ENCODE measurements around the gene P2RY13.
A peak's percentile ranks its signal among the peaks of the same experiment; 100 is the strongest.

P2RY13 gene

GRCh38 chr3:151303751-151304150 lies 25.6 kb downstream of the P2RY13 start:
- no peak for TF ChIP-seq JUND (IDR thresholded peaks at IDR 0.05; ENCODE audit: low read depth)
- in situ Hi-C loops (cut with HindIII; ENCODE audit: low pct_unique_long_range_greater_than_20kb, low sequenced_read_pairs): no loop called here
- no peak for DNase-seq (ENCODE audit: low read depth in 1 of 2, low spot score in 1 of 2)

GRCh38 chr3:151301787-151302186 lies 27.6 kb downstream of the P2RY13 start:
- in situ Hi-C loops (cut with HindIII; ENCODE audit: low pct_unique_long_range_greater_than_20kb, low sequenced_read_pairs): no loop called here
- no peak for TF ChIP-seq JUND (IDR thresholded peaks at IDR 0.05; ENCODE audit: low read depth)
- DNase-seq (ENCODE audit: low read depth in 1 of 2, low spot score in 1 of 2): no peak

GRCh38 chr3:151300539-151300938 lies 28.8 kb downstream of the P2RY13 start:
- in situ Hi-C loops (cut with HindIII; ENCODE audit: low pct_unique_long_range_greater_than_20kb, low sequenced_read_pairs): no loop called here
- TF ChIP-seq JUND (IDR thresholded peaks at IDR 0.05; ENCODE audit: low read depth): no peak
- no peak for DNase-seq (ENCODE audit: low read depth in 1 of 2, low spot score in 1 of 2)

GRCh38 chr3:151299006-151299405 lies 30.3 kb downstream of the P2RY13 start:
- TF ChIP-seq JUND (IDR thresholded peaks at IDR 0.05; ENCODE audit: low read depth): no peak
- in situ Hi-C loops (cut with HindIII; ENCODE audit: low pct_unique_long_range_greater_than_20kb, low sequenced_read_pairs): no loop called here
- no peak for DNase-seq (ENCODE audit: low read depth in 1 of 2, low spot score in 1 of 2)

GRCh38 chr3:151297429-151297828 lies 31.9 kb downstream of the P2RY13 start:
- DNase-seq (ENCODE audit: low read depth in 1 of 2, low spot score in 1 of 2): no peak
- no peak for TF ChIP-seq JUND (IDR thresholded peaks at IDR 0.05; ENCODE audit: low read depth)
- in situ Hi-C loops (cut with HindIII; ENCODE audit: low pct_unique_long_range_greater_than_20kb, low sequenced_read_pairs): no loop called here

GRCh38 chr3:151296226-151296625 lies 33.1 kb downstream of the P2RY13 start:
- TF ChIP-seq JUND (IDR thresholded peaks at IDR 0.05; ENCODE audit: low read depth): no peak
- no peak for DNase-seq (ENCODE audit: low read depth in 1 of 2, low spot score in 1 of 2)
- in situ Hi-C loops (cut with HindIII; ENCODE audit: low pct_unique_long_range_greater_than_20kb, low sequenced_read_pairs): no loop called here

- no peak for TF ChIP-seq JUND (IDR thresholded peaks at IDR 0.05; ENCODE audit: low read depth)
- no peak for DNase-seq (ENCODE audit: low read depth in 1 of 2, low spot score in 1 of 2)
- in situ Hi-C loops (cut with HindIII; ENCODE audit: low pct_unique_long_range_greater_than_20kb, low sequenced_read_pairs): no loop called here
Measured at GRCh38 chr3:151293127-151293526, 36.2 kb downstream of the P2RY13 start.

- in situ Hi-C loops (cut with HindIII; ENCODE audit: low pct_unique_long_range_greater_than_20kb, low sequenced_read_pairs): no loop called here
- TF ChIP-seq JUND (IDR thresholded peaks at IDR 0.05; ENCODE audit: low read depth): no peak
- DNase-seq (ENCODE audit: low read depth in 1 of 2, low spot score in 1 of 2): peak; percentile 19 to 70
Measured at GRCh38 chr3:151290673-151291072, 38.7 kb downstream of the P2RY13 start.

GRCh38 chr3:151289445-151289844 lies 39.9 kb downstream of the P2RY13 start:
- in situ Hi-C loops (cut with HindIII; ENCODE audit: low pct_unique_long_range_greater_than_20kb, low sequenced_read_pairs): no loop called here
- DNase-seq (ENCODE audit: low read depth in 1 of 2, low spot score in 1 of 2): no peak
- TF ChIP-seq JUND (IDR thresholded peaks at IDR 0.05; ENCODE audit: low read depth): no peak

GRCh38 chr3:151285940-151286339 lies 43.4 kb downstream of the P2RY13 start:
- in situ Hi-C loops (cut with HindIII; ENCODE audit: low pct_unique_long_range_greater_than_20kb, low sequenced_read_pairs): no loop called here
- no peak for TF ChIP-seq JUND (IDR thresholded peaks at IDR 0.05; ENCODE audit: low read depth)
- DNase-seq (ENCODE audit: low read depth in 1 of 2, low spot score in 1 of 2): no peak

- TF ChIP-seq JUND (IDR thresholded peaks at IDR 0.05; ENCODE audit: low read depth): no peak
- in situ Hi-C loops (cut with HindIII; ENCODE audit: low pct_unique_long_range_greater_than_20kb, low sequenced_read_pairs): no loop called here
- DNase-seq (ENCODE audit: low read depth in 1 of 2, low spot score in 1 of 2): no peak
Measured at GRCh38 chr3:151283907-151284461, 45.4 kb downstream of the P2RY13 start.

GRCh38 chr3:151283387-151283786 lies 46.0 kb downstream of the P2RY13 start:
- in situ Hi-C loops (cut with HindIII; ENCODE audit: low pct_unique_long_range_greater_than_20kb, low sequenced_read_pairs): no loop called here
- no peak for DNase-seq (ENCODE audit: low read depth in 1 of 2, low spot score in 1 of 2)
- TF ChIP-seq JUND (IDR thresholded peaks at IDR 0.05; ENCODE audit: low read depth): no peak

- no peak for TF ChIP-seq JUND (IDR thresholded peaks at IDR 0.05; ENCODE audit: low read depth)
- in situ Hi-C loops (cut with HindIII; ENCODE audit: low pct_unique_long_range_greater_than_20kb, low sequenced_read_pairs): no loop called here
- peak; percentile 43 to 81 for DNase-seq (ENCODE audit: low read depth in 1 of 2, low spot score in 1 of 2)
Measured at GRCh38 chr3:151282921-151283320, 46.4 kb downstream of the P2RY13 start.

GRCh38 chr3:151281671-151282324 lies 47.6 kb downstream of the P2RY13 start:
- no peak for DNase-seq (ENCODE audit: low read depth in 1 of 2, low spot score in 1 of 2)
- TF ChIP-seq JUND (IDR thresholded peaks at IDR 0.05; ENCODE audit: low read depth): no peak
- in situ Hi-C loops (cut with HindIII; ENCODE audit: low pct_unique_long_range_greater_than_20kb, low sequenced_read_pairs): no loop called here

All from T47D (cell line).